HepG2 (cell line): ENCODE results near the gene TPI1. TPM values are rescaled to one million over a fixed set of nuclear protein-coding genes. Genes with fewer than 3 reads are reported as not detected.

Experiments used
- ATAC-seq: fragments of 200-7000 bp; cut with Tn5 transposase; 3 replicates; pipeline ENCODE4 v1.9.1; 2020; ENCODE audit warnings: mild to moderate bottlenecking, moderate library complexity
- BruUV-seq: library from RNA; stranded (reverse); fragments of 400-500 nt; replicated peaks from 2 replicates; lab custom pipeline; 2021; lab: Mats Ljungman, UMichigan
- CTCF ChIA-PET: fragments of 300-600 bp; formaldehyde crosslinking; extraction: SDS; loops from one replicate; lab custom pipeline; 2021; ENCODE audit warnings: low total read pairs, inconsistent platforms, low intra/inter-chr PET ratio; lab: Yijun Ruan, JAX
- POLR2A ChIA-PET: fragments of 350-600 bp; sonication (Branson Sonifier 250); formaldehyde crosslinking; loops from one replicate; lab custom pipeline; 2020; ENCODE audit warnings: antibody characterized with exemption, inconsistent platforms; lab: Yijun Ruan, JAX
- DNase-seq: peaks from one replicate; pipeline ENCODE4 v3.0.0-alpha.2; 2015; ENCODE audit warnings: low spot score
- FAIRE-seq: peaks from 3 replicates; lab custom pipeline; 2011; peaks lifted over from hg19 to GRCh38; lab: Jason Lieb, UNC
- H2AFZ ChIP-seq: one replicate; pipeline ENCODE4 v1.6.1; 2011; ENCODE audit warnings: low read length, inconsistent platforms
- H3K27ac ChIP-seq: fragments of 300-600 bp; 3 replicates; pipeline ENCODE4 v1.8.0; 2011; ENCODE audit warnings: mixed run types, mild to moderate bottlenecking, mixed read lengths, low read length, inconsistent platforms; ENCODE audit not compliant: insufficient read depth; ENCODE audit errors: extremely low read length
- H3K27me3 ChIP-seq, 2 experiments: fragments of 200-600 bp in 1 of 2; 2 replicates in 1 of 2; 3 replicates in 1 of 2; pipeline versions ENCODE4 v1.6.0 to v1.8.0; 2011; ENCODE audit warnings: low read length in 2 of 2, mild to moderate bottlenecking in 2 of 2, moderate library complexity in 2 of 2, inconsistent platforms in 1 of 2; ENCODE audit not compliant: insufficient read depth in 2 of 2, control insufficient read depth in 1 of 2
- H3K36me3 ChIP-seq, 2 experiments: fragments of 200-600 bp in 1 of 2; replicated peaks in 1 of 2; 2 replicates in 1 of 2; 3 replicates in 1 of 2; pipeline versions ENCODE4 v1.5.1 to v1.8.0; 2011; ENCODE audit warnings: low read length in 2 of 2, inconsistent platforms in 1 of 2; ENCODE audit not compliant: insufficient read depth in 2 of 2, control insufficient read depth in 1 of 2
- H3K4me1 ChIP-seq: 2 replicates; pipeline ENCODE4 v1.5.1; 2012; ENCODE audit warnings: low read length, inconsistent platforms; ENCODE audit not compliant: insufficient read depth
- H3K4me2 ChIP-seq: 2 replicates; pipeline ENCODE4 v1.6.0; 2011; ENCODE audit warnings: low read depth, low read length, inconsistent platforms
- H3K4me3 ChIP-seq, 3 experiments: fragments of 200-600 bp in 1 of 3; sonication (generic), shearing (Covaris generic) in 1 of 3; replicated peaks in 1 of 3; 2 replicates each; pipeline ENCODE4 v1.5.1; 2011 to 2016; ENCODE audit warnings: low read length in 3 of 3, inconsistent platforms in 2 of 3, low read depth in 2 of 3, mild to moderate bottlenecking in 2 of 3, control low read depth in 1 of 3, mixed read lengths in 1 of 3; ENCODE audit not compliant: insufficient read depth in 1 of 3
- H3K79me2 ChIP-seq: one replicate; pipeline ENCODE4 v1.6.1; 2011; ENCODE audit warnings: low read length, inconsistent platforms; ENCODE audit not compliant: insufficient read depth
- H3K9ac ChIP-seq: 2 replicates; pipeline ENCODE4 v1.6.0; 2011; ENCODE audit warnings: mild to moderate bottlenecking, low read depth, low read length, inconsistent platforms; ENCODE audit not compliant: insufficient read depth
- H3K9me3 ChIP-seq: 2 replicates; pipeline ENCODE4 v1.5.1; 2012; ENCODE audit warnings: mild to moderate bottlenecking, low read length
- H4K20me1 ChIP-seq: 2 replicates; pipeline ENCODE4 v1.6.0; 2011; ENCODE audit warnings: inconsistent platforms, mild to moderate bottlenecking, low read length, moderate library complexity; ENCODE audit not compliant: insufficient read depth
- EEA1 ChIP-seq: sonication (generic); formaldehyde crosslinking; IDR thresholded peaks from 2 replicates; pipeline ENCODE4 v1.5.1; 2020; ENCODE audit warnings: mild to moderate bottlenecking, missing genetic modification reagents, borderline replicate concordance
- POLR2G ChIP-seq: fragments of 200-400 bp; formaldehyde crosslinking; IDR thresholded peaks from 2 replicates; pipeline ENCODE4 v1.6.1; 2018; ENCODE audit warnings: mild to moderate bottlenecking, low read depth, low read length, moderate library complexity
- RBM22 ChIP-seq: fragments of 200-400 bp; formaldehyde crosslinking; optimal IDR thresholded peaks from 2 replicates; pipeline ENCODE3; 2017; ENCODE audit warnings: mild to moderate bottlenecking, low read length, moderate library complexity
- STAT5B ChIP-seq: sonication (generic); formaldehyde crosslinking; IDR thresholded peaks from 2 replicates; pipeline ENCODE4 v1.4.0; 2020; ENCODE audit warnings: missing genetic modification reagents
- TAF15 ChIP-seq: fragments of 200-400 bp; formaldehyde crosslinking; IDR thresholded peaks from one replicate; pipeline ENCODE4 v1.6.1; 2018; ENCODE audit warnings: mild to moderate bottlenecking, low read depth, low read length; ENCODE audit not compliant: poor library complexity, severe bottlenecking
- ZNF263 ChIP-seq: sonication (generic); formaldehyde crosslinking; IDR thresholded peaks from 2 replicates; pipeline ENCODE4 v1.4.0; 2020; ENCODE audit warnings: missing genetic modification reagents
- ZSCAN30 ChIP-seq: sonication (generic); formaldehyde crosslinking; IDR thresholded peaks from 2 replicates; pipeline ENCODE4 v1.5.0; 2020; ENCODE audit warnings: mild to moderate bottlenecking, missing genetic modification reagents
- WGBS: methylation state at CpG from one replicate; pipeline ENCODE4 v1.1.6; 2017; ENCODE audit warnings: low lambda C conversion rate; 5-methylcytosine and 5-hydroxymethylcytosine counted together
- in situ Hi-C: cut with HindIII; loops from 2 replicates; pipeline ENCODE4 v1.10.0; 2017; ENCODE audit warnings: low pct_unique_long_range_greater_than_20kb; ENCODE audit not compliant: extremely low pct_ligation_motif_present
- intact Hi-C: fragments of 100-400 bp; cut with micrococcal nuclease; formaldehyde crosslinking; loops from one replicate; pipeline ENCODE4 v1.10.0; 2022; ENCODE audit not compliant: unreplicated experiment
- polyA plus RNA-seq, 8 experiments: library from polyadenylated mRNA; depleted of rRNA in 3 of 8; stranded (reverse) in 7 of 8; unstranded in 1 of 8; fragments of >200 nt; fragmentation: Illumina TruSeq in 4 of 8; extraction: Trizol in 4 of 8; gene quantifications; 2 replicates each; pipeline versions ENCODE4 v1.2.1 to v1.2.3, GENCODE V29; 2011 to 2016; ENCODE audit warnings: low read depth in 4 of 8, missing spikeins in 1 of 8, mixed read lengths in 1 of 8; ENCODE audit not compliant: insufficient read depth in 1 of 8
- total RNA-seq, 5 experiments: library from RNA; depleted of rRNA; stranded (reverse); fragments of >200 nt; fragmentation: Illumina TruSeq; extraction: Trizol; gene quantifications; 2 replicates each; pipeline ENCODE4 v1.2.3, GENCODE V29; 2016; ENCODE audit warnings: low read depth in 1 of 5
- TF ChIP-seq, protein P1 (sequence below): sonication (generic); formaldehyde crosslinking; IDR thresholded peaks from 2 replicates; pipeline ENCODE4 v1.8.0; 2022; ENCODE audit warnings: mild to moderate bottlenecking, missing genetic modification reagents, borderline replicate concordance

Gene TPI1
- total and polyA plus RNA-seq, 2 of the 13 experiments (the other 11 are each of a cell fraction or from before 2014, with no cell fraction given), result 945 to 2,535 TPM

- DNase-seq, result no peak
- H3K4me3 ChIP-seq, result no peak overlapping the region
- H3K36me3 ChIP-seq, result no peaks in the 10 kb centered on the region
- in situ Hi-C loops (no loop called here), intact Hi-C loops (loop anchor here (10.0 kb wide), 1 partner anchor 208 kb away; no protein-coding TSS in a partner anchor)
- H3K79me2 ChIP-seq, result no peaks in the 10 kb centered on the region
- FAIRE-seq, result no peak
- WGBS, result 71% methylated on average over 7 of the region's 7 CpGs
- no peak overlapping the region for H2AFZ ChIP-seq
- ChIA-PET POLR2A (interaction anchor here (1.0 to 2.0 kb wide), 2 partner anchors 69 kb away, joined by 6 to 13 read pairs; partner anchors contain the start of gene MLF2), CTCF (no interaction called here)
- BruUV-seq, result no TSS peak
- H3K9ac ChIP-seq, result no peak overlapping the region
- no peak overlapping the region for H3K27ac ChIP-seq
- TF ChIP-seq ZSCAN30 (CRISPR knock-in tag), result no peak
- peak; percentile 52 for TF ChIP-seq POLR2G
- TF ChIP-seq ZNF263 (CRISPR knock-in tag), result peak; percentile 52; the same call in 1 of the 2 replicates
- TF ChIP-seq EEA1 (CRISPR knock-in tag), result no peak
- no peak for ATAC-seq
- H3K4me1 ChIP-seq, result peaks cover 42% of the 10 kb centered on the region
- no peaks in the 10 kb centered on the region for H3K9me3 ChIP-seq
- H3K4me2 ChIP-seq, result no peak overlapping the region
- H3K27me3 ChIP-seq, result peaks cover 5 to 24% of the 10 kb centered on the region in 2 experiments; a peak in 4 of 5 replicates
- no peaks in the 10 kb centered on the region for H4K20me1 ChIP-seq
These were observed 44.8 kb upstream of the TPI1 start for GRCh38 chr12:6822426-6823135.

GRCh38 chr12:6823182-6824084, 43.9 kb upstream of the TPI1 start:
- no peak overlapping the region for H3K4me2 ChIP-seq
- in situ Hi-C loops (no loop called here), intact Hi-C loops (loop anchor here (2.0 to 10.0 kb wide), 2 partner anchors 45 to 209 kb away; no protein-coding TSS in a partner anchor)
- no peaks in the 10 kb centered on the region for H3K9me3 ChIP-seq
- H3K27ac ChIP-seq, result no peak overlapping the region
- WGBS, result 79% methylated on average over 10 of the region's 12 CpGs
- no peak overlapping the region for H2AFZ ChIP-seq
- POLR2A ChIA-PET, result interaction anchor here (0.6 to 1.0 kb wide), 2 partner anchors 9 to 70 kb away, joined by 3 to 6 read pairs; partner anchors contain the start of gene MLF2
- H3K27me3 ChIP-seq, result peaks cover 5 to 22% of the 10 kb centered on the region in 2 experiments; a peak in 4 of 5 replicates
- DNase-seq (no peak), ATAC-seq (no peak)
- no peak overlapping the region for H3K9ac ChIP-seq
- peaks cover 37% of the 10 kb centered on the region for H3K4me1 ChIP-seq
- no peak for TF ChIP-seq RBM22
- peak; percentile 22; the same call in 1 of the 2 replicates for TF ChIP-seq POLR2G
- peak; percentile 26 for TF ChIP-seq TAF15
- TF ChIP-seq, protein P1, sequence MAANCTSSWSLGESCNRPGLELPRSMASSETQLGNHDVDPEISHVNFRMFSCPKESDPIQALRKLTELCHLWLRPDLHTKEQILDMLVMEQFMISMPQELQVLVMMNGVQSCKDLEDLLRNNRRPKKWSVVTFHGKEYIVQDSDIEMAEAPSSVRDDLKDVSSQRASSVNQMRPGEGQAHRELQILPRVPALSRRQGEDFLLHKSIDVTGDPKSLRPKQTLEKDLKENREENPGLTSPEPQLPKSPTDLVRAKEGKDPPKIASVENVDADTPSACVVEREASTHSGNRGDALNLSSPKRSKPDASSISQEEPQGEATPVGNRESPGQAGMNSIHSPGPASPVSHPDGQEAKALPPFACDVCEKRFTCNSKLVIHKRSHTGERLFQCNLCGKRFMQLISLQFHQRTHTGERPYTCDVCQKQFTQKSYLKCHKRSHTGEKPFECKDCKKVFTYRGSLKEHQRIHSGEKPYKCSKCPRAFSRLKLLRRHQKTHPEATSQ (CRISPR knock-in tag), result no peak
- TF ChIP-seq STAT5B (CRISPR knock-in tag), result no peak
- TF ChIP-seq, all 625 proteins: peak for 2
- no peak for FAIRE-seq
- CTCF ChIA-PET, result no interaction called here
- BruUV-seq, result no TSS peak
- H3K79me2 ChIP-seq, result peaks cover 4% of the 10 kb centered on the region
- no peaks in the 10 kb centered on the region for H3K36me3 ChIP-seq
- H3K4me3 ChIP-seq, result no peak overlapping the region
- no peaks in the 10 kb centered on the region for H4K20me1 ChIP-seq
